ENCODE measurements around the gene SCP2D1. TPM values are rescaled to one million over a fixed set of nuclear protein-coding genes. Genes with fewer than 3 reads are reported as not detected.

SCP2D1 gene
- total RNA-seq, 2 experiments from 2014 or later: not detected

DNA sequence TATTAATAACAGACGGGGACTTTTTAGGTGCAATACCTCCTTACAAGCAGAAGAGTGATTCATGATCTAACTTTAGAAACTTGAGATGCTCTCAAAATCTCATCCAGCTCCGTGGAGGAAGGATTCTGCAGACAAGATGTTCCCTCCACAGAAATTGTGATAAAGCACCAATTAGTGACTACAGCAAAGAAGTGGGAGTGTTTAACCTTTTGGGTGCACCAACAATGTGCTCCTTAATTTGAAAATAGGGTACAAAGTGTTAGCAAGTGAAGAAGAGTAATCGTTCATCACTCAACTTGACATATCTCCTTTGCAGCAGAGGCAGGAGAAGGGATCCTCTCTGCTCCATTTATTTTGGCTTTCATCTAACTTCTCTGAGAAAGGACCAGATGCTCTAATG lies 22.8 kb upstream of the SCP2D1 start:
- no peak for ATAC-seq
- H3K4me3 Mint-ChIP-seq: no peak overlapping the region
- CTCF ChIA-PET: no interaction called here
- no peak for DNase-seq
- peaks cover 16% of the 10 kb centered on the region for H3K27me3 Mint-ChIP-seq
- H3K36me3 Mint-ChIP-seq (ENCODE audit: low read depth): no peaks in the 10 kb centered on the region
- H3K9me3 Mint-ChIP-seq (ENCODE audit: low read depth): peaks cover 2% of the 10 kb centered on the region
- no peak overlapping the region for H3K27ac Mint-ChIP-seq
- peaks cover 10% of the 10 kb centered on the region for H3K4me1 Mint-ChIP-seq
- POLR2A ChIA-PET: no interaction called here
- intact Hi-C loops (cut with DNase I, micrococcal nuclease): loop anchor here (5.0 to 10.0 kb wide), 7 partner anchors 158 to 1924 kb away; partner anchors contain the start of genes RALGAPA2 (in 2 of the 2), CFAP61 (in 1 of the 2), CRNKL1 (in 1 of the 2) and DTD1 (in 1 of the 2)

GRCh38 chr20:18793625-18794427 lies 19.8 kb upstream of the SCP2D1 start:
- peaks cover 7% of the 10 kb centered on the region for H3K27me3 Mint-ChIP-seq
- H3K27ac Mint-ChIP-seq: peak overlapping the region; percentile 96

DNA sequence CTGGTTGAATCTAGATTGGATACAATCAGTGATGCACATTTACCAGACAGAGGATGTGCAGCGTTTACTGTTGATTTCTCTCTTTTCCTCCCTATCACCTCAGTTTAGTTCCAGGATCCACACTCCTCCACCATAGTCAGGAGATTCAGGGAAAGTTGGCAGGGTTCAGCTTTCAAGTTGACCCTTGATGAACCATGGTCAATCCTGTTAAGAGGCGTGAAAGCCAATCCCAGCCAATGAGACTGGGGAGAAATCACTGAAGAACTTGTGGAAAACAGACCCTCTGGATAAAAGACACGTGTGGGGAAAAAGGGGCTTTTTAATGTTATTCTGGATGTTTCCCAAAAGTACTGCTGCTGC lies 19.2 kb upstream of the SCP2D1 start:
- DNase-seq (no peak), ATAC-seq (no peak)
- peaks cover 6% of the 10 kb centered on the region for H3K9me3 Mint-ChIP-seq (ENCODE audit: low read depth)
- ChIA-PET POLR2A (no interaction called here), CTCF (interaction anchor here (1.0 kb wide), 2 partner anchors 160 to 162 kb away, joined by 3 read pairs; no protein-coding TSS in a partner anchor)
- intact Hi-C loops (cut with DNase I, micrococcal nuclease): loop anchor here (1.0 to 10.0 kb wide), 12 partner anchors 162 to 1920 kb away; partner anchors contain the start of genes DTD1 (in 2 of the 2), RALGAPA2 (in 2 of the 2), CFAP61 (in 1 of the 2) and CRNKL1 (in 1 of the 2)
- peak overlapping the region; percentile 87 for H3K4me3 Mint-ChIP-seq
- peaks cover 2% of the 10 kb centered on the region for H3K36me3 Mint-ChIP-seq (ENCODE audit: low read depth)
- H3K27ac Mint-ChIP-seq: peak overlapping the region; percentile 96
- peaks cover 20% of the 10 kb centered on the region for H3K4me1 Mint-ChIP-seq
- H3K27me3 Mint-ChIP-seq: peaks cover 9% of the 10 kb centered on the region

More at GRCh38 chr20:18793625-18794427, 19.8 kb upstream of the SCP2D1 start:
- ChIA-PET CTCF (interaction anchor here (0.7 to 1.0 kb wide), 3 partner anchors 62 to 161 kb away, joined by 3 read pairs; no protein-coding TSS in a partner anchor), POLR2A (no interaction called here)
- H3K4me1 Mint-ChIP-seq: peaks cover 17% of the 10 kb centered on the region
- peaks cover 6% of the 10 kb centered on the region for H3K9me3 Mint-ChIP-seq (ENCODE audit: low read depth)
- ATAC-seq (peak; percentile 98), DNase-seq (peak; percentile 92)
- intact Hi-C loops (cut with DNase I, micrococcal nuclease): loop anchor here (1.0 to 10.0 kb wide), 12 partner anchors 162 to 1921 kb away; partner anchors contain the start of genes DTD1 (in 2 of the 2), RALGAPA2 (in 2 of the 2), SMIM26 (in 2 of the 2) and CFAP61 (in 1 of the 2)
- H3K4me3 Mint-ChIP-seq: peak overlapping the region; percentile 87
- H3K36me3 Mint-ChIP-seq (ENCODE audit: low read depth): peaks cover 2% of the 10 kb centered on the region

GRCh38 chr20:18795366-18795765 lies 18.2 kb upstream of the SCP2D1 start:
- intact Hi-C loops (cut with DNase I, micrococcal nuclease): loop anchor here (2.0 to 10.0 kb wide), 2 partner anchors 207 to 1919 kb away; partner anchors contain the start of genes RALGAPA2 (in 2 of the 2) and DTD1 (in 1 of the 2)
- Mint-ChIP-seq H3K4me3 (no peak overlapping the region), H3K9me3 (ENCODE audit: low read depth) (peaks cover 6% of the 10 kb centered on the region)

DNA sequence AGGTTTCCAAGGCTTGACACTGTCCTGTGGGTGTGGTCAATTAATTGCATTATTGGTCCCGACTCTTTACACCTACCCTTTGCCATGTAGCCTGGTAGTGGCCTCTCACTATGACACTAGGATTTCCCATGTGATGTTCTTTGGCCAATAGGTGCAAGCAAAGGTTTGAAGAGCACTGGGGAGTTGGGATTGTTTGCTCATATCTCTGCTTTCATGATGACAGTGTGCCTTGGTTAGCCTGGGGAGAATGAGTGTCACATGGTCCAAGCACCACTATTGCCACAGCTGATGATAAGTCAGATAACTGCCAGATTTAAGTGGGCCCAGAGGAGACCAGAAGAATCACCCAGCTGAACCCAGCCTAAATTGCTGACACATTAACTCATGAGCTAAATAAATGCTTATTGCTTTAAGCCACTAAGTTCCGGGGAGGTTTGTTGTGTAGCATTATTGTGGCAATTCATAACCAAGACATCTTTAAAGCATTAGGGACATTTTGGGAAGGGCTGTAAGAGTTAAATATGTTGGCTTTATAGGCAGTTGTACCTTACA lies 17.2 kb upstream of the SCP2D1 start:
- Mint-ChIP-seq H3K36me3 (ENCODE audit: low read depth) (peaks cover 2% of the 10 kb centered on the region), H3K9me3 (ENCODE audit: low read depth) (peaks cover 6% of the 10 kb centered on the region), H3K4me1 (peaks cover 20% of the 10 kb centered on the region), H3K4me3 (no peak overlapping the region), H3K27me3 (peaks cover 6% of the 10 kb centered on the region), H3K27ac (no peak overlapping the region)
- CTCF ChIA-PET: no interaction called here
- DNase-seq: peak; percentile 20
- intact Hi-C loops (cut with DNase I, micrococcal nuclease): loop anchor here (10.0 kb wide), 1 partner anchor 1918 kb away; the partner anchor contains the start of gene RALGAPA2 (in 2 of the 2)
- peak; percentile 27 for ATAC-seq
- POLR2A ChIA-PET: no interaction called here

More at GRCh38 chr20:18795366-18795765, 18.2 kb upstream of the SCP2D1 start:
- H3K4me1 Mint-ChIP-seq: peaks cover 20% of the 10 kb centered on the region
- ATAC-seq (no peak), DNase-seq (no peak)
- peaks cover 2% of the 10 kb centered on the region for H3K36me3 Mint-ChIP-seq (ENCODE audit: low read depth)
- H3K27ac Mint-ChIP-seq: no peak overlapping the region
- ChIA-PET CTCF (no interaction called here), POLR2A (interaction anchor here (0.6 kb wide), 1 partner anchor 22 kb away, joined by 4 read pairs; no protein-coding TSS in a partner anchor)
- peaks cover 8% of the 10 kb centered on the region for H3K27me3 Mint-ChIP-seq

- no peaks in the 10 kb centered on the region for H3K36me3 Mint-ChIP-seq (ENCODE audit: low read depth)
- H3K4me1 Mint-ChIP-seq: peaks cover 13% of the 10 kb centered on the region
- POLR2A ChIA-PET: interaction anchor here (0.6 kb wide), 1 partner anchor 222 kb away, joined by 5 read pairs; no protein-coding TSS in a partner anchor
- H3K4me3 Mint-ChIP-seq: no peak overlapping the region
- H3K27ac Mint-ChIP-seq: no peak overlapping the region
- DNase-seq: no peak
- H3K9me3 Mint-ChIP-seq (ENCODE audit: low read depth): peaks cover under 1% of the 10 kb centered on the region
- CTCF ChIA-PET: interaction anchor here (0.6 kb wide), 1 partner anchor 285 kb away, joined by 3 read pairs; no protein-coding TSS in a partner anchor
- peaks cover 2% of the 10 kb centered on the region for H3K27me3 Mint-ChIP-seq
- intact Hi-C loops (cut with DNase I, micrococcal nuclease): no loop called here
- no peak for ATAC-seq
These were observed 12.1 kb upstream of the SCP2D1 start for GRCh38 chr20:18801516-18801915.

DNA sequence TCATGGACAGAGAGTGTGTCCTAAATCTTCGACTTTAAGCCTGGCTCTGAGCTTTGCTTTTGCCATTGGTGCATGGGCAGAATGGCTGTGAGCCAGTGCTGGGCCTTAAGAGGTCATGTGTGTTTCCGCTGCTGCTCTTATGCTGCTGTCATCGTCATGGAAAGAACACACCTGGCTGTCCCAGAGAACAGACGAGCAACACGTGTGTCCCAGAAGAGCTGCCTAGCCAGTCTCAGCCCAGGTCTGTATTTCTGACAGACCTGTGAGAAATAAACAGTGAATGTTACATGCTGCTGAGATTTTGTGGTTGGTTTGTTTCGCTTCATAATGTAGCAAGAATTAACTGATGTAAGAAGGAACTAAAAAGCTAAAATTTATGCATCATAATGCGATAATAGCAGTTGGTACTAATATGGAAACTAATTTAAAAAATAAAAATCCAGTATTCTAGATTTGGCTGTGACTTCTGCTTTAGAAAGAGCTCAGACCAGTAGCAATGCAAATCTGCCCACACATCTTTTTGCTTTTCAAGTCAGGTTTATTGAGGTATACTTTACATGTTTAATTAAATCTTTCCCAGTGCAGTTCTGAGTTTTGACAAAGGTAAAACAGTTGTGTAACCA lies 11.5 kb upstream of the SCP2D1 start:
- Mint-ChIP-seq H3K4me3 (no peak overlapping the region), H3K4me1 (peaks cover 12% of the 10 kb centered on the region), H3K27me3 (peaks cover 2% of the 10 kb centered on the region), H3K9me3 (ENCODE audit: low read depth) (no peaks in the 10 kb centered on the region), H3K27ac (no peak overlapping the region), H3K36me3 (ENCODE audit: low read depth) (no peaks in the 10 kb centered on the region)
- no peak for ATAC-seq
- POLR2A ChIA-PET: interaction anchor here (0.6 kb wide), 1 partner anchor 223 kb away, joined by 5 read pairs; no protein-coding TSS in a partner anchor
- intact Hi-C loops (cut with DNase I, micrococcal nuclease): no loop called here
- CTCF ChIA-PET: no interaction called here
- no peak for DNase-seq

DNA sequence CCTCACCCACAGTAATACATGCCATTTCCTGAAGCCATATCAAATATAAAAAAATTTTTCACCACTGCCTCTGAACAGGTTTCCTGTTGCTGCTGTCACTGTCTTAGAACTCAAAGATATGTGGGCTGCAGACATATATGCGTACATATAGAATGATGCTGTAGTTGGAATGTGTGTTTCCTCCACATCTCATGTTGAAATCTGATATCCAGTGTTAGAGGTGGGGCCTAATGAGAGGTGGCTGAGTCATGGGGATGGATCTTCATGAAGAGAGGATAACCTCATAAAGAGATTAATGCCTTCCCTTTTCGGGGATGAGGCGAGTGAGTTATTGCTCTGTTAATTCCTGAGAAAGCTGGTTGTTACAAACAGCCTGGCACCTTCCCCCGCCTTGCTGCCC lies 7.7 kb upstream of the SCP2D1 start:
- CTCF ChIA-PET: interaction anchor here (0.5 kb wide), 1 partner anchor 52 kb away, joined by 3 read pairs; no protein-coding TSS in a partner anchor
- DNase-seq (no peak), ATAC-seq (peak; percentile 36)
- H3K27ac Mint-ChIP-seq: no peak overlapping the region
- peaks cover 9% of the 10 kb centered on the region for H3K4me1 Mint-ChIP-seq
- intact Hi-C loops (cut with DNase I, micrococcal nuclease): no loop called here
- no peaks in the 10 kb centered on the region for H3K9me3 Mint-ChIP-seq (ENCODE audit: low read depth)
- peaks cover under 1% of the 10 kb centered on the region for H3K27me3 Mint-ChIP-seq
- POLR2A ChIA-PET: no interaction called here
- no peak overlapping the region for H3K4me3 Mint-ChIP-seq
- no peaks in the 10 kb centered on the region for H3K36me3 Mint-ChIP-seq (ENCODE audit: low read depth)

- no peak overlapping the region for H3K27ac Mint-ChIP-seq
These were observed 4.9 kb upstream of the SCP2D1 start for GRCh38 chr20:18808712-18809111.

DNA sequence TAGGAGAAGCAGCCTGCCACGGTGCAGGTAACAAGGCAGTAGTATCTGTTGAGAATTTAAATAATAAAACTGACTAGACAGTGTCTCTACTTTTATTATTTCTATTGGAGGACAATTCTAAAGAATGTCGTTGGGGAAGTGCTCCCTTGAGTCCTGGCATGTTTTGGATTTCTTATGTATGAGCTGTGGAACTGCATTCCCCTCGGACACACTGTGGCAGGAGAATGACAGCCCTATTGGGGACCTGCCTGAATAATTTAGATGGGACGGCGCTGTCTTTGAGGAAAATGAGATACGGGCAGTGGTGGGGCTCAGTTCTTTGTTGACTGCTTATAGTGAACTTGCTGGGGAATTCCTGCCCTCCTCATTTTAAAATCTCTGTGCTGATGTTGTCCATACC lies 2.4 kb upstream of the SCP2D1 start:
- Mint-ChIP-seq H3K4me3 (no peak overlapping the region), H3K36me3 (ENCODE audit: low read depth) (no peaks in the 10 kb centered on the region), H3K27ac (no peak overlapping the region), H3K4me1 (peaks cover under 1% of the 10 kb centered on the region), H3K27me3 (peaks cover 2% of the 10 kb centered on the region), H3K9me3 (ENCODE audit: low read depth) (no peaks in the 10 kb centered on the region)
- POLR2A ChIA-PET: no interaction called here
- CTCF ChIA-PET: no interaction called here
- intact Hi-C loops (cut with DNase I, micrococcal nuclease): no loop called here
- ATAC-seq (no peak), DNase-seq (no peak)

More at GRCh38 chr20:18808712-18809111, 4.9 kb upstream of the SCP2D1 start:
- H3K4me1 Mint-ChIP-seq: peaks cover 9% of the 10 kb centered on the region
- intact Hi-C loops (cut with DNase I, micrococcal nuclease): no loop called here
- CTCF ChIA-PET: interaction anchor here (0.5 kb wide), 1 partner anchor 35 kb away, joined by 3 read pairs; no protein-coding TSS in a partner anchor
- no peak overlapping the region for H3K4me3 Mint-ChIP-seq
- H3K9me3 Mint-ChIP-seq (ENCODE audit: low read depth): no peaks in the 10 kb centered on the region
- peaks cover 2% of the 10 kb centered on the region for H3K27me3 Mint-ChIP-seq
- H3K36me3 Mint-ChIP-seq (ENCODE audit: low read depth): no peaks in the 10 kb centered on the region
- DNase-seq (no peak), ATAC-seq (no peak)
- POLR2A ChIA-PET: no interaction called here

DNA sequence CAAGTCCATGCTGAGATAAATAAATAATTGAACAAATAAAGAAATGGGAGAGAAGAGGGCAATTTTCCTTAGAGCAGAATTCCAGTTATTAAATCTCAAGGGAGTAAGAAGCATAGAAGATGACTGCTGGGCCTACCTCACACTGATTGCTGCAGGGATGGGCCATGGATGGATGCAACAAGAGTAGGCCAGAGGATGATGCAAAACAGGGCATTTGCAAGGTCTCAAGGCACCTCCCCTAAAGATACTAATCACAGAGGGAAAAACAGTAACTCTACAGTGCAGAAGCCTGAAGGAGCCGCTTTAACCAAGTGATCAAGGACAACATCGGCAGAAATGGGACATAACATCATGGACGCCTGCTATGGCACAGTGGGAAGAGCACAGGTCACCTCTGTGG lies 1.7 kb upstream of the SCP2D1 start:
- Mint-ChIP-seq H3K9me3 (ENCODE audit: low read depth) (no peaks in the 10 kb centered on the region), H3K27me3 (peaks cover 2% of the 10 kb centered on the region), H3K4me1 (no peaks in the 10 kb centered on the region), H3K4me3 (no peak overlapping the region), H3K27ac (no peak overlapping the region), H3K36me3 (ENCODE audit: low read depth) (no peaks in the 10 kb centered on the region)
- ChIA-PET CTCF (no interaction called here), POLR2A (no interaction called here)
- no peak for ATAC-seq
- no peak for DNase-seq
- intact Hi-C loops (cut with DNase I, micrococcal nuclease): no loop called here
